SJSA1 (cell line): Measurements from ENCODE around the gene EPB41L5. TPM values are rescaled to one million over a fixed set of nuclear protein-coding genes. Genes with fewer than 3 reads are reported as not detected.

ENCODE experiments used
- DNase-seq, 2 experiments: peaks; one replicate each; pipeline ENCODE4 v3.0.0-alpha.2; 2015 to 2020; ENCODE audit warnings: low spot score in 2 of 2, low read depth in 1 of 2
- H3K27ac ChIP-seq: fragments of 250-450 bp; sonication (Bioruptor Pico); 2 replicates; pipeline ENCODE4 v1.5.1; 2020; ENCODE audit warnings: mild to moderate bottlenecking, moderate library complexity
- H3K27me3 ChIP-seq: fragments of 250-450 bp; sonication (Bioruptor Pico); replicated peaks from 2 replicates; pipeline ENCODE4 v1.5.1; 2020; ENCODE audit warnings: mild to moderate bottlenecking, moderate library complexity
- H3K36me3 ChIP-seq: fragments of 250-450 bp; sonication (Bioruptor Pico); 2 replicates; pipeline ENCODE4 v1.5.1; 2020; ENCODE audit warnings: mild to moderate bottlenecking
- H3K4me1 ChIP-seq: fragments of 250-450 bp; sonication (Bioruptor Pico); replicated peaks from 2 replicates; pipeline ENCODE4 v1.6.1; 2021; ENCODE audit warnings: mild to moderate bottlenecking
- H3K4me3 ChIP-seq: fragments of 250-450 bp; sonication (Bioruptor Pico); 2 replicates; pipeline ENCODE4 v1.5.1; 2020; ENCODE audit warnings: mild to moderate bottlenecking
- H3K9me3 ChIP-seq: fragments of 250-450 bp; sonication (Bioruptor Pico); replicated peaks from 2 replicates; pipeline ENCODE4 v1.5.1; 2020; ENCODE audit warnings: mild to moderate bottlenecking
- total RNA-seq: library from RNA; depleted of rRNA; stranded (reverse); fragments of >200 nt; shearing (Covaris generic); gene quantifications from 2 replicates; pipeline ENCODE4 v1.2.3, GENCODE V29; 2014

The EPB41L5 gene
- total RNA-seq, 1 experiment from 2014 or later: 9.7 TPM

DNA sequence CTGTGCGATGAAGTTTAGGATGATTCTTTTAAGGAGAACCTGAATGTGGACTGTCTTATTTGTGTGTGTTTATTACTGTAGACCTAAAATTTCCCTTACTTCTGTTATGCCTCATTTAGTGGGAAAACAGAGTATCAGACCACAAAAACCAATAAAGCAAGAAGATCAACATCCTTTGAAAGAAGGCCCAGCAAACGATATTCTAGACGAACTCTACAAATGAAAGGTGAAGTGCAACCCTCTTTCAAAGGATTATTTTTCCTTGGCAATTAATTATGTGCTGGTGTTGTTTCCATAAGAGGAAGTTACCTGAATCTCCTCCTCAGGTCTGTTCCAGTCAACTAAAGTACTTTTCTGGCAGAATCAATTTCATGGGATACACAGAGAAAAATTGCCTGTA is 78.6 kb downstream of the EPB41L5 start:
- H3K36me3 ChIP-seq: no peaks in the 10 kb centered on the region
- H3K27ac ChIP-seq: no peak overlapping the region
- no peaks in the 10 kb centered on the region for H3K4me1 ChIP-seq
- no peaks in the 10 kb centered on the region for H3K27me3 ChIP-seq
- DNase-seq: no peak
- H3K9me3 ChIP-seq: no peaks in the 10 kb centered on the region
- H3K4me3 ChIP-seq: no peak overlapping the region

DNA sequence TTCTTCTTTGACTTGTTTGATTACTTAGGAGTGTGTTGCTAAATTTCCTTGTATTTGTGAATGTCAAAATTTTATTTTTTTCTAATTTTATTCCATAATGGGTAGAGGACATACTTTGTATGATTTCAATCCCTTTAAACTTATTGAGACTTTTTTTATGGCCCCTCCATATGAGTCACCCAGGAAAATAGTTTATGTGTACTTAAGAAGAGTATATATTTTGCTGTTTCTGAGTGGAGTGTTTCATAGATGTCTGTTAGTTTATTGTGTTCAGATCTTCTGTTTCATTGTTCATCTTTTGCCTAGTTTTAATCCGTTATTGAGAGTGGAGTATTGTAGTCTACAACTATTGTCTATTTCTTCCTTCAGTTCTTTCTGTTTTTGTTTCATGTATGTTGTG is 81.9 kb downstream of the EPB41L5 start:
- Histone ChIP-seq H3K27ac (no peak overlapping the region), H3K4me3 (no peak overlapping the region), H3K9me3 (no peaks in the 10 kb centered on the region), H3K27me3 (no peaks in the 10 kb centered on the region), H3K4me1 (no peaks in the 10 kb centered on the region), H3K36me3 (no peaks in the 10 kb centered on the region)
- no peak for DNase-seq

DNA sequence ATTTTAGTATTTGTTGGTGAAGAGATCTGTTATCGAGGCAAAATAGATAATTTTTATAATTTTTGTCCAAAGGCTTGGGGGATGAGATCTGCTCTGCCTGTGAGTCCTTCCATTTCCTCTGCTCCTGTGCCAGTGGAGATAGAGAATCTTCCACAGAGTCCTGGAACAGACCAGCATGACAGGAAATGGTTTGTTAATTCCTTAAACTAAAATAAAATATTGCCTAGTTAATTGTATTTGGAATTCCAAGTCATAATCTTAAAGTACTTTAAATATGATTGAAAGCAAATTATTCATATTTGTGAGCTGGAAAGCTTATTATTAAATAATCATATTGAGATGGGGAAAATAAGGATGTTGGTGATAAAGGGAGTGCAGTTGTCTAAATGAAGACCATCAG is 87.8 kb downstream of the EPB41L5 start:
- Histone ChIP-seq H3K27ac (no peak overlapping the region), H3K4me3 (no peak overlapping the region), H3K36me3 (no peaks in the 10 kb centered on the region), H3K27me3 (no peaks in the 10 kb centered on the region), H3K4me1 (peaks cover 18% of the 10 kb centered on the region), H3K9me3 (no peaks in the 10 kb centered on the region)
- no peak for DNase-seq

DNA sequence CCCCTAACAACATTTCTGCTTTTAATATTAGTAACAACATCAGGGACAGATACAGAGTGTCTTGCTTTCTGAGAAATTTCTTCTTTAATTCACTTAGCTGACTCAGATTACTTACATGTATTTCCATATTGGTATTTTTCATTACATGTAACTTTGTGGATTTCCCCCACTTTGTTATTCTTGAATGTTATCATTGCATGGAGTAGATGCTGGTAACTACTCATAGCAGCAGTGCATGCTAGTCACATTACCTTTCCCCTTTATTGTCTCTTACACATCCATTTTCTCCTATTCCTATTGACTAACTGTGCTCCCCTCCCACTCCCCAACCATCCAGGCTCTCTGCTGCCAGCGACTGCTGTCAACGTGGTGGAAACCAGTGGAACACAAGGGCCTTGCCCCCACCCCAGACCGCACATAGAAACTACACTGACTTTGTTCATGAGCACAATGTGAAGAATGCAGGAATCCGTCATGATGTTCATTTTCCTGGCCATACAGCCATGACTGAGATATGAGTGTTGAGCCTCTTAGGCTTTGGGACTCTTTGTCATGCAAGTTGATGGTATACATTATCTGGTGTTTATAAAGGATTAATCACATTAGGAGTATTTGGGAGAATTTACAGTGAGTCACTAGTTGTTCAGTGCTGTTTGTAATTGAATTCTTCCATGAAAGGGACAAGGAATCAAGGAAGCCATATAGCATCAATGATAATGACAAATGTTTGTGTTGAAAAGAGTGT is 91.0 kb downstream of the EPB41L5 start:
- DNase-seq: peak; percentile 88 to 90
- Histone ChIP-seq H3K4me3 (no peak overlapping the region), H3K27me3 (no peaks in the 10 kb centered on the region), H3K27ac (peak overlapping the region; percentile 32), H3K9me3 (no peaks in the 10 kb centered on the region), H3K4me1 (peaks cover 19% of the 10 kb centered on the region), H3K36me3 (no peaks in the 10 kb centered on the region)

DNA sequence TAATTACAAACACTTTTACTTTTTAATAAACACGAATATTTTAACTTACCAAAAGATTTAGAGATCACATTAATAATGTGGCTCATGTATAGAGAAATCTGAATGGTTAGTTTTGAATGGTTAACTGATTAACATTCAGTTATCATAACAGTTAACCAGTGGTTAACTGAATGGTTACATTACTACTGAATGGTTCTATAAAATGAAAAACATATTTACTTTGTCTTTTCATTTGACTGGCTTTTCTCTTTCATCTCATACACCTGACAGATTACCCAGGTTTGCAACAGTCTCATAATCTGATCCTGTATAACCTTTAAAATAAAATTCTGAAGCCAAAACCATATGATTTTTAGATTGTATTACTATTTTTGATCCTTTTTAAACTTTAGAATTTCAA is 91.9 kb downstream of the EPB41L5 start:
- DNase-seq: no peak
- H3K4me3 ChIP-seq: no peak overlapping the region
- H3K9me3 ChIP-seq: no peaks in the 10 kb centered on the region
- peaks cover 27% of the 10 kb centered on the region for H3K4me1 ChIP-seq
- no peaks in the 10 kb centered on the region for H3K27me3 ChIP-seq
- H3K27ac ChIP-seq: peak overlapping the region; percentile 30; the same call in 1 of the 2 replicates
- H3K36me3 ChIP-seq: no peaks in the 10 kb centered on the region

DNA sequence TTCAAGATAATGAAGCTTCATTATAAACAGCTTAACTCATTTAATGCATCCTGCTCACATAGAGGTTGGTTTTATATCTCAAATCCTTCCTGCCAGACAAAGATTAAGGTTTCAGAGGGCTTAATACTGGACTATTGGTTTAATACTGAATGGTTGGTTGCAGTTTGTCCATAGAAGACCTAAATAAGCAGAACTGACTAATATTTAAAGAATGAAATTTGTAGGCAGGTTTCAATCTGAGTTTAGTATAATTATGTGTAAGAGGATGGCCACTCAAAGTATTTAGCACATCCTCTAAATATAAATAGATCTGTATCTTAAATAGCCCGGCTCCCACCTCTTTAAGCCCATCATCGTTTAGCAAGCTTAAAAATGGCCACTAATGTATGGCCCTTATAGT is 92.5 kb downstream of the EPB41L5 start:
- peaks cover 27% of the 10 kb centered on the region for H3K4me1 ChIP-seq
- no peak overlapping the region for H3K27ac ChIP-seq
- H3K36me3 ChIP-seq: no peaks in the 10 kb centered on the region
- no peak for DNase-seq
- H3K9me3 ChIP-seq: no peaks in the 10 kb centered on the region
- no peaks in the 10 kb centered on the region for H3K27me3 ChIP-seq
- H3K4me3 ChIP-seq: no peak overlapping the region

DNA sequence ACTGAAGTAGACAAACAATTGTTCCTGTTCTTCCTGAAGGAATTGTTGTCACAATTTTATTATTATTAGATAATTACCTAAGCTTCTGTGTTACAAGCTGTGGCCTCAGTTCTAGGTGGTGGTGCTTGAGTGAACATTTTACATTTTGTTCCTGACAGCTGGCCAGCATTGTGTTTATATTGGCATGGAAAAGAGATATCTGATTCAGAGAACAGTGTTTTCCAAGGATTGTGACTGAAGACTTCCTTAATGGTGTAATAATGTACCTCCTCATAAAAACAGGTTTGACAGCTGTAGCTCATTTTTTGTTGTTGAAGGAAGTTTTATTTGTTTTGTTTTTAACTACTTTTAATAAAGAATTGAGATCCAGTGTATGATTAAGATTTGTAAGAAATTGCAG is 95.2 kb downstream of the EPB41L5 start:
- no peak overlapping the region for H3K4me3 ChIP-seq
- no peaks in the 10 kb centered on the region for H3K27me3 ChIP-seq
- peaks cover 27% of the 10 kb centered on the region for H3K4me1 ChIP-seq
- DNase-seq: peak in 1 of 2 experiments; percentile 12
- no peaks in the 10 kb centered on the region for H3K36me3 ChIP-seq
- no peak overlapping the region for H3K27ac ChIP-seq
- H3K9me3 ChIP-seq: no peaks in the 10 kb centered on the region

DNA sequence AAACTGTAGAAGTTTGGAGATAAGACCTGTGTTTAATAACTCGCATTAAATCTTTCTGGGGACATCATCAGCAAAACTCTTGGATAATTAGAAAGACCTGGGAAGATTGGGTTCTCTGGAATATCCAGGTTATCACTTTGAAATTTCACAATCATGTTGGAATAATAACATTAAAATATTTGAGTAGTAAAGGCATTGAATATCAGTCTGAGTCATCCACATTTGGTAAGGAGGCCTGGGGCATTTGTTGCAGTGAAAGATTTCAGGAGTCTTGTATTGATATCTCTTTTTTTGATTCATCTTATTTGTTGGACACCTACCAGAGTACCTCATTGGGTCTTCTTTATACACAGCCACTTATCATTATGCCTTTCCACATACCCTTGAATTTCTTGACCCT is 95.9 kb downstream of the EPB41L5 start:
- Histone ChIP-seq H3K36me3 (no peaks in the 10 kb centered on the region), H3K4me3 (no peak overlapping the region), H3K4me1 (peaks cover 24% of the 10 kb centered on the region), H3K27me3 (no peaks in the 10 kb centered on the region), H3K9me3 (no peaks in the 10 kb centered on the region), H3K27ac (no peak overlapping the region)
- DNase-seq: no peak

DNA sequence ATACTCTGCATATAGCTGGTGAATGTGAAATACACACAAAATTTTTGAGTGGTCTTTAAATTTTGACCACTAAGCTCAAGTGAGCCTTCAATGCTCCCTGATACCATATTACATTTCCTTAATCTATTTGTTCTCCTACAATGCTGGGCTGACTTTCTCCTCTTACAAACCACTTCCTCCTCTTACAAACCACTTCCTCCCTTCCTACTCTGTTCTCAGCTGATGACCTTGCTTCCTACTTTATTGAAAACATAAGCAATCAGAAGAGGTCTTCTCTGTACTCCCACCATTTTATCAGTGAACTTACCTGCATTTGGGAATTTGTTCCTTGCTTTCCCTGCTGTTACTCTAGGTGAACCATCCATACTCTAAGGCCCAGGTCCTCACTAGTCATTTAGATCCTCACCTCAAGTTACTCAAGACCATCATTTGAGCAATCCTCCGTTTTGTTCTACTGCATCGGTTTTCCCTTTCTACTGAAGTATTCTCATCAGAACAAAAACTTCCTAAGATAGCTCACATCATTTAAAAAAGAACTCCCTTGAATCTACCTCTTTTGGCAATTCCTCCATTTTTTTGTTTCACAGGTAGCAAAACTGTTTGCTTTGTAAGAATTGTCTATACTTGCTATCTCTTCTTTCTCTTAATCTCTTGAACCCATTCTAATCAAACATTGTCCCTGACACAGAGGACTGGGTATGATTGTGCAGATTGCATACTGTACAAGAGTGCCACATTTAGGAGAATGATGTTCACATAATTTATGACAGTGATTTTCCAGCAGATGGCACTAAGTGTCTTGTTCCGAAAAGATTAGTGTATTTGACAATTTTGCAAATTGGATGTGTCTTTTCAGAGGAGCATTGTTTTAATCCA is 96.5 kb downstream of the EPB41L5 start:
- H3K27me3 ChIP-seq: no peaks in the 10 kb centered on the region
- no peak overlapping the region for H3K4me3 ChIP-seq
- H3K36me3 ChIP-seq: no peaks in the 10 kb centered on the region
- H3K4me1 ChIP-seq: peaks cover 17% of the 10 kb centered on the region
- DNase-seq: peak in 1 of 2 experiments; percentile 52
- H3K27ac ChIP-seq: no peak overlapping the region
- H3K9me3 ChIP-seq: no peaks in the 10 kb centered on the region

DNA sequence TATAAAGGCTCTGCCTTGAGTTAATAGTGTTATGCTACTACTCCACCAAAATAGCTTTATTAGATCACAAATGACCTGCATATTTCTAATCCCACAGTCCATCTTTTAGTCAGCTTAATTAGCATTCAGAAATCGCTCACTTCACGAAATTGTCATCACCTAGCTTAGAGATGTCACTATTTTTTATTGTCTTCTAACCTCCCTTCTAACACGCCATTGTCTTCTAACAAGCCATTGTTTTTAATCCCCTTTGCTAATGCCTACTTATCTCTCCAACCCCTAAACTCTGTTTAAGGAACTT is 97.1 kb downstream of the EPB41L5 start:
- no peaks in the 10 kb centered on the region for H3K36me3 ChIP-seq
- no peak overlapping the region for H3K4me3 ChIP-seq
- no peaks in the 10 kb centered on the region for H3K27me3 ChIP-seq
- H3K9me3 ChIP-seq: no peaks in the 10 kb centered on the region
- peaks cover 12% of the 10 kb centered on the region for H3K4me1 ChIP-seq
- H3K27ac ChIP-seq: no peak overlapping the region
- no peak for DNase-seq

DNA sequence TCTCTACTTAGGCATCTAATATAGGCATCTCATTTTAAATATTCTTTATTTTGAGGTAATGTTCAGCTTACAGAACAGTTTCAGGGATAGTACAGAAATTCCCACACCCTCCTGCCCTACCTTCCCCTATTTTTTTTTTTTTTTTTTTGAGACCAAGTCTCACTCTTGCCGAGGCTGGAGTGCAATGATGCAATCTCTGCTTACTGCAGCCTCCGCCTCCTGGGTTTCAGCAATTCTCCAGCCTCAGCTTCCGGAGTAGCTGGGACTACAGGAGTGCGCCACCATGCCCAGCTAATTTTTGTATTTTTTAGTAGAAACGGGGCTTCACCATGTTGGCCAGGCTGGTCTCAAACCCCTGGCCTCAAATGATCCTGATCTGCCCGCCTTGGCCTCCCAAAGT is 97.6 kb downstream of the EPB41L5 start:
- Histone ChIP-seq H3K4me3 (no peak overlapping the region), H3K27ac (no peak overlapping the region), H3K27me3 (no peaks in the 10 kb centered on the region), H3K4me1 (peaks cover 10% of the 10 kb centered on the region), H3K36me3 (no peaks in the 10 kb centered on the region), H3K9me3 (no peaks in the 10 kb centered on the region)
- DNase-seq: no peak

DNA sequence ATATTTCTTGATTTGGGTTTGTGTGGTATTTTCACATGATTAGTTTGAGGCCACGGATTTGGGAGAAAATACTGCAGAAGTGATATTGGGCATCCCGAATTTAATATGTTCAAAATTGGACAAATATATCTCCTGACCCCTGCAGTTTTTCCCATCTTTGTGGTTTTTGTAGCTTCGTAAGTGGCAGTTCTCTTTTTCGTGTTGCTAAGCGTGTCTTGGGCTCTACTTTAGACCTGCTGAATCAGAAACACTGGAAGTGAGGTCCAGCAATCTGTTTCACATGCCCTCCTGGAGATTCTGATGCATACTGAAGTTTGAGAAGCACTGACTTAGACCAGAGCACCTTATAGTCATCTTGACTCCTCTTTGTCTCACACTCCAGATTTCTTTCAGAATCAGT is 98.3 kb downstream of the EPB41L5 start:
- H3K4me1 ChIP-seq: peaks cover 9% of the 10 kb centered on the region
- H3K27ac ChIP-seq: no peak overlapping the region
- DNase-seq: no peak
- H3K36me3 ChIP-seq: no peaks in the 10 kb centered on the region
- no peaks in the 10 kb centered on the region for H3K9me3 ChIP-seq
- H3K4me3 ChIP-seq: no peak overlapping the region
- no peaks in the 10 kb centered on the region for H3K27me3 ChIP-seq

DNA sequence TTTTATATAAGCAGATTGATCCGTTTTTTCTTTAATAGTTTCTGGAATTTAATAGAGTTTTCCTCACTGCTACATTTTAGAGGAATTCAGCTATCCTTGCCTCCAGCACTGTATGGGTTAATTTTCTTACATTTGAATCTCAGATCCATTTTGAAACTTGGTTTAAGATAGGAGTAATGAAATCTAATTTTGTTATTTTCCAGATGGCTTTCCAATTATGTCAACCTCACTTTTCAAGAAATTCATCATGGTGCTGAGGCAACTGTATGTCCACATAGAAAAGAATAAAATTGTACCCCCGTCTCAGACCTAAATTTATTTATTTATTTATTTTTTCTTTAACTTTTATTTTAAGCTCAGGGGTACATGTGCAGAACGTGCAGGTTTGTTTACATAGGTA is 105.1 kb downstream of the EPB41L5 start:
- H3K27me3 ChIP-seq: no peaks in the 10 kb centered on the region
- H3K36me3 ChIP-seq: no peaks in the 10 kb centered on the region
- H3K4me3 ChIP-seq: no peak overlapping the region
- no peaks in the 10 kb centered on the region for H3K9me3 ChIP-seq
- H3K4me1 ChIP-seq: no peaks in the 10 kb centered on the region
- H3K27ac ChIP-seq: no peak overlapping the region
- no peak for DNase-seq

DNA sequence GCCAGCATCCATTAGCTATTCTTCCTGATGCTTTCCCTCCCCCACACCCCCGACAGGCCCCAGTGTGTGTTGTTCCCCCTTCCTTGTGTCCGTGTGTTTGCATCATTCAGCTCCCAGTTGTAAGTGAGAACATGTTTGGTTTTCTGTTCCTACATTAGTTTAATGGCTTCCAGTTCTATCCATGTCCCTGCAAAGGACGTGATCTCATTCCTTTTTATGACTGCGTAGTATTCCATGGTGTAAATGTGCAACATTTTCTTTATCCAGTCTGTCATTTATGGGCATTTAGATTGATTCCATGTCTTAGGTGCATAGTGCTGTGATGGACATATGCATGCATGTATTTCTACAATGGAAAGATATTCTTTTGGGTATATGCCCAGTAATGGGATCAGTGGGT is 105.6 kb downstream of the EPB41L5 start:
- Histone ChIP-seq H3K27ac (no peak overlapping the region), H3K9me3 (no peaks in the 10 kb centered on the region), H3K27me3 (no peaks in the 10 kb centered on the region), H3K4me1 (no peaks in the 10 kb centered on the region), H3K36me3 (no peaks in the 10 kb centered on the region), H3K4me3 (no peak overlapping the region)
- DNase-seq: no peak
